CD4-positive, alpha-beta T cell treated with Interferon alpha-2 for 1 hour (primary cell): ENCODE measurements around the gene TAF3.
A peak's percentile ranks its signal among the peaks of the same experiment; 100 is the strongest.

Experiments used
- DNase-seq, 2 donors: peaks; one replicate each; pipeline ENCODE4 v3.0.0-alpha.2; 2020 to 2022

Gene TAF3

DNA sequence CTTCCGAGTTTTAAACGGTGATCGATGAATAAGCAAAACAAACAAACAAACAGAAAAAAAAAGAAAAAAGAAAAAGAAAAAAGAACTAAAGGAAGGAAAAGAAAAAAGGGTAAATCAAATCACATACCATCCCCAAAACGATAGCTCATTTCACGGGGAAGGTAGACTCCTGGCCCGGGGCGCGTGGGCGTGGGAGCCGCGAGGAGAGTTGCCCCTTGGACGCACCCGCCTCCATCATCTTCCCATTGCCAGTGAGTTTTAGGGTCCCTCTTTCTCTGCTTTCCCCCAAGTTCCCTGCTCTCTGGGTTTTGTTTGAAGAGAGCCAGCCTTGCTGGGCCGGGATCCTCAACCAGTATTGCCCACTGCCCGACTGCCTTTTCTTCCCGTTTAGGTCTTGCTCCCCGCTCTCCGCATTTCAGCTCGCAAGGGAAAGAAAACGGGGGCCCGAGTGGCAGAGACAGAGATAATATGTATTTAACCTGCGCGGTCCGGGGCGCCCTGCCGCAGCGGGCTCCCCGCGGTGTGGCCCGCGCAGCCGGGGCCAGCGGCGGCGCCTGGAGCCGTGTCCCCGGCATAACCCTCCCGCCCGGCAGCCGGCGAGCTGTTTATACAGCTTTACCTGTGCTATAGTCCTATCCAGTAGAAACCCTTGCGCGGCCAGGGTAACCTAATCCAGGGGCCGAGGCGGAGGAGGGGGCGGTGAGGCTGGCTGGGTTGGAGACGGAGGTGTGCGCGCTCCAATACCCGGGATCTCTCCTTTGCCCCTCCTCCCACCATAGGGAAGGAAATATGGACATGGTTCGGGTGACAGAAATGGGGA is 230.9 kb downstream of the TAF3 start:
- DNase-seq, result no peak

- no peak for DNase-seq
These were observed 231.7 kb downstream of the TAF3 start for GRCh38 chr10:8049865-8050555.

DNA sequence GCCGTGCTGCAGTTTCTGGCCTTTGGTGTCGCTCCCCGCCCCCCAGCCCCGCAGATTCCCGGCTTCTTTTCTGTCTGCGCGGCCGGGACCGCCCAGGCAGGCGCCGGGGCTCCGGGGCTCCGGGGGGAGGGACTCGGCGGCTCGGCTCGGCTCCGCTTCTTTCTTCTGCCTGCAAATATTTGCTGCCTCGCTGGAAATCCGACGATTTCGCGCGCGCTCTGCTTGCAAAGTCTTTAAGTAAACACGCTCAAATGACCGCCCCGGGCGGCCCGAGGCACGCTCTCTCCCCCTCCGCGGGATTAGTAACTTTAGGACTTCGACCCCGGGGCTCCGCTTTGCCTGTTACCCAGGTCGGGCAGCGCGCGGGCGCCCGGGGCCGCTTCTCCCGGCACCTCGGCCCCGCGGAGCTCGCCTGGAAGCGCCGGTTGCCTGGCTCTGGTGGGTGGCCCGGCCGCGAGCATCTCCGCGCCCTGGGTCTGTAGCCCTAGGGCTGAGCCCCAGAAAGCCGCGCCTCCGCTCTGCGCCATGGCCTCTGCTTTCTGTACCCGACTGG is 232.3 kb downstream of the TAF3 start:
- no peak for DNase-seq

- DNase-seq, result no peak
These were observed 233.0 kb downstream of the TAF3 start for GRCh38 chr10:8051109-8051821.

GRCh38 chr10:8051851-8052257 is 233.5 kb downstream of the TAF3 start:
- no peak for DNase-seq

- DNase-seq, result no peak
These were observed 234.1 kb downstream of the TAF3 start for GRCh38 chr10:8052341-8052955.

DNA sequence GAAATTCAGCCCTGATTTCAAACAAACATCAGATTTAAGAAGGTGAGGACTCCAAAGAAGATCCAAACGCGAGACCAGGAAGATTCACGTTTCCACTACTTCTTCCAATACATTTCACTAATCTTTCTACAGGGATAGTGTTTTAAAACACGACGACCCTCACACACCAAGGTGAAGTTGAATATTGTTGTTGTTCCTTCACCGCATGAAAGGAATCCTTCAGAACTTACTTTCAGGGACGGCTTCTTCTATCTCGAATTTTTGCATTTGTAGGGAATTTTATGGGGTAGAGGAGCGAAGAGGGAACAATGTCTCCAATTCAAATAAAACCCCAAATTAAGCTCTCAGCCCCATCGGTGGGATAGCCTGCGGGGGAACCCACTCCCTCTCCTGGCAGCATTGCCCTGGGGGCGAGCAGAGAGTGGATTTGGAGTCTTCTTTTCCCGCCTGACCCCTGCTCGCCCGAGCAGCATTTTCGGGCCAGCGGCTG is 234.7 kb downstream of the TAF3 start:
- no peak for DNase-seq

DNA sequence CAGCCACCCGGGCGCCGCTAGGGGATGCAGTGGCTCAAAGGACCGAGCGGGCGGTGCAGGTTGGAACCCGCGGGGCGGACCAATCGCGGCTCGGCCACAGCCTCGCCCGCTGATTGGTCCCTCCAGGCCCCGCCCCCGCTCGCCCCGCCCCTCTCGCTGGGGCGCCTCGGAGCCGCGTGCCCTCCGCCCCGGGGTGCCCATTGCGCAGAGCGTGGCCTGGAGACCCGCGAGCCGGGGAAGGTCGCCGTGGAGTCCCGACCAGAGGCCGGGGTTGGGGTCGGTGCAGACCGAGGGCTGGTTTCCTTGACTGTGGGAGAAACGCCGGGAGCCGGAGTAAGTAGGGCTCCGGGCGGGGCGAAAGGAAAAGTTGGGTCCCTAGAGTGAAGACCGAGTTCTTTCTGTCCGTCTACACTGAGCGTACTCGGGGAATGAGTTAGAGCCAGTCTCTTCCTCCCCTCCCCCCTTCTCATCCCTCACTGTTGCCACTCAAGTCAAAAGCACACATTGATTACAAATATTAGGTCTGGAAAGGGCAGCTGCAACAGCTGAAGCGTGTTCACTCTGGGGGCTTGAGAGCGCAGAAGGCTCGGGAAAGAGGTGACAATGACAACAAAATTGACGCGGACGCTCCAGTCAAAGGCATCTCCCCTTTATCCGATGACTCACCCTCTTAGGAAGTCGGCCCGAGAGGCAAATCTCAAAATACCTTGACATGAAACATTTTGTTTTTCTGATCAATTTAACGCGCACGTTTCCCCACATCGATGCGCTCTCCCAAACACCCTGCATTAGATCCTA is 235.3 kb downstream of the TAF3 start:
- DNase-seq, result peak; percentile 87 to 95

- DNase-seq, result no peak
These were observed 235.9 kb downstream of the TAF3 start for GRCh38 chr10:8054244-8054493.

DNA sequence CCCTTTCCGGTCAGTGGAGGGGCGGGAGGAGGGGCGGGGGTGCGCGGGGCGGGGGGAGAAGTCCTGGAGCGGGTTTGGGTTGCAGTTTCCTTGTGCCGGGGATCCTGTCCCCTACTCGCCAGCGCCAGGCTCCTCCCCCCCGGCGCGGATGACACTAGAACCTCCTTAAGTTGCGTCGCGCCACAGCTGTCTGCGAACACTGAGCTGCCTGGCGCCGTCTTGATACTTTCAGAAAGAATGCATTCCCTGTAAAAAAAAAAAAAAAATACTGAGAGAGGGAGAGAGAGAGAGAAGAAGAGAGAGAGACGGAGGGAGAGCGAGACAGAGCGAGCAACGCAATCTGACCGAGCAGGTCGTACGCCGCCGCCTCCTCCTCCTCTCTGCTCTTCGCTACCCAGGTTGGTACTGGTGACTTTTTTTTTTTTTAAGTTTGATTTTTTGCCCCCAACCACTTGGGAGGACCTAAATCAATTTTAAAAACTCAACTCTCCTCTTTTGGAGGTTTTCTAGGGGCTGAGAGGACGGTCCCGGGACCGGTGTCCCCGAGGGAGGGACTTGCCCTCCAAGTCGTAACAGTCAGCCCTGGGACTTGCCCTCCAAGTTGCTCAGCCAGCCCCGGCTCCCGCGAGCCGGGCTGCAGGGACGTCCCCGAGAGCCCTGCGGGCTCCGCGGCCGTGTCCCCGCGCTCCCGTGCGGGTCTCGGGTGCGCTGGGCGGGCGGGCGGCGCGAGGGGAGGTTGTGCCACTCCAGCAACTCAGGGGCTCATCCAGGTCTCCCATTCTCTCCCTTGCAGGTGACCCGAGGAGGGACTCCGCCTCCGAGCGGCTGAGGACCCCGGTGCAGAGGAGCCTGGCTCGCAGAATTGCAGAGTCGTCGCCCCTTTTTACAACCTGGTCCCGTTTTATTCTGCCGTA is 236.4 kb downstream of the TAF3 start, which contains the start of gene GATA3:
GATA3 (plus strand) TSS at position 195 of the 914 bp plus-strand sequence. CDS start 968 bp downstream, outside the sequence.
- DNase-seq, result peak; percentile 79 to 89

DNA sequence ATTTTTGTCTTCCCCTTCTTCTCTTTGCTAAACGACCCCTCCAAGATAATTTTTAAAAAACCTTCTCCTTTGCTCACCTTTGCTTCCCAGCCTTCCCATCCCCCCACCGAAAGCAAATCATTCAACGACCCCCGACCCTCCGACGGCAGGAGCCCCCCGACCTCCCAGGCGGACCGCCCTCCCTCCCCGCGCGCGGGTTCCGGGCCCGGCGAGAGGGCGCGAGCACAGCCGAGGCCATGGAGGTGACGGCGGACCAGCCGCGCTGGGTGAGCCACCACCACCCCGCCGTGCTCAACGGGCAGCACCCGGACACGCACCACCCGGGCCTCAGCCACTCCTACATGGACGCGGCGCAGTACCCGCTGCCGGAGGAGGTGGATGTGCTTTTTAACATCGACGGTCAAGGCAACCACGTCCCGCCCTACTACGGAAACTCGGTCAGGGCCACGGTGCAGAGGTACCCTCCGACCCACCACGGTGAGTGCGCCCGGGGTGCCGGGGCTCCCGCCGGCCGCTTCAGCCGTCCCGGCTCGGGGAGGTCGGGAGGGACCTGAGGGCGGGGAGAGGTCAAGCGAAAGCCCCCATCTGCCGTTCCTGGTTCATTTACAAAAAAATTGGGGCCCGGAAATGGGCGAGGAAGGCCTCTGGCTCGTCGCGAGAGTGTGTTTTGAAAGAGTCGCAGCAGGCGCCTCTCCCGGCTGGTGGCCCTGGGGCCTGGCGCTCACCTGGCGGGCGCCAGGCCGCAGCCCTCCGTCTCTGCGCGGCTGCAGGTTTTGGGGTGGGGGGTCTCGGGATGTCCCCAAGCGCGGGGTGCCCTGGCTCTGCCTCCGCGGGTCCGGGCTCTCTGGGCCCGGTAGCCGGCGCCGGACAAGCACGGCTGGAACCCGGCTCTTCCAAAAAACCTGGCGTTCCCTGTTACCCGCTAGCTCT is 237.4 kb downstream of the TAF3 start:
- no peak for DNase-seq

DNA sequence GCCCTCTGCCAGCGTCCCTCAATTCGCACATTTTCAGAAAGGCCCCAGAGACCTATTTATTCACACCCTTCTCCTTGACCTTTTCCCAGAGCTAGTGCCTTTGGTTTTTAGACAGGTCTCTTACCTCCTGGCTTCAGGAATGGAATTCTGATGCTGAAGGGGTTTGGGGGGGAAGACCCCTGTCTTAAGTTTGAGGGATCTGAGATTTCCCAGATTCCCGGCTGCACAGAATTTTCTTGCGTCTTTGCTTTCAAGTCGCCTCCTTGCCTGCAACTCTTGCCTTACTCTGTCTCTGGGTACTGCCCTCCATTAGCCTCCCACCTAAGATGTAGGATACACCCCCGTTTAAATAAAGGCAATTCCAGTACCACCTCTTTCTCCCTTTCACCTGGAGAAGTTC is 238.1 kb downstream of the TAF3 start:
- no peak for DNase-seq

GRCh38 chr10:8056871-8057331 is 238.6 kb downstream of the TAF3 start:
- DNase-seq, result peak in 1 of 2 donors; percentile 70

DNA sequence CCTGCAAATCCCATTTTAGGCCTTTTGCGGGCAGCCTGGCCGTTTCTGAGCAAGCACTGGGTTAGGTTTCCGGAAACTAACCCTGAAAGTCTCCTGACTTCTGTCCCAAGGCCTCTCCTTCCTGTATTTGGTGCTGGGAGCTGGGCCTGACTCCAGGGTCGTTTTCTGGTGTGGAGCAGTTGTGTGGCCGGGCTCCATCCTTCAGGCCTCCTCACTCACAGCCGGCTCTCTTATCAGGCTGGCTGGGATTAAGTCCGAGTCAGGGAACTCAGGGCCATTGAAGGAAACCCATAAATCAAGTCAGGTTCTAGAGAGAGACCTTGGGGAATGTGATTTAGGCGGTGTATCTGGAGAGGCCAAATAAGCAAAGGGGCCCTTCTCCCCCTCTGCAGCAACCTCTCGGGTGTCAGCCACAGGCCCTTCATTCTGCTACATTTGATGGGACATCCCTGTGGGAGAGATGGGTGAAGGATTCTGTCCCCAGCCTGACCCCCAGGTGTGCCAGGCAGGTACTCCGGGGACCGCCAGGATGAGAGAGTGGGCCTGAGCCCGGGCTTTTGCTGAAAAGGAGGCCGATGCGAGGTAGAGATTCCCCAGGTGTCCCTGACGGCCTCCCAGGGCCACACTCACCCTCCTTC is 239.4 kb downstream of the TAF3 start:
- DNase-seq, result no peak

GRCh38 chr10:8058274-8059111 is 240.2 kb downstream of the TAF3 start:
- no peak for DNase-seq

DNA sequence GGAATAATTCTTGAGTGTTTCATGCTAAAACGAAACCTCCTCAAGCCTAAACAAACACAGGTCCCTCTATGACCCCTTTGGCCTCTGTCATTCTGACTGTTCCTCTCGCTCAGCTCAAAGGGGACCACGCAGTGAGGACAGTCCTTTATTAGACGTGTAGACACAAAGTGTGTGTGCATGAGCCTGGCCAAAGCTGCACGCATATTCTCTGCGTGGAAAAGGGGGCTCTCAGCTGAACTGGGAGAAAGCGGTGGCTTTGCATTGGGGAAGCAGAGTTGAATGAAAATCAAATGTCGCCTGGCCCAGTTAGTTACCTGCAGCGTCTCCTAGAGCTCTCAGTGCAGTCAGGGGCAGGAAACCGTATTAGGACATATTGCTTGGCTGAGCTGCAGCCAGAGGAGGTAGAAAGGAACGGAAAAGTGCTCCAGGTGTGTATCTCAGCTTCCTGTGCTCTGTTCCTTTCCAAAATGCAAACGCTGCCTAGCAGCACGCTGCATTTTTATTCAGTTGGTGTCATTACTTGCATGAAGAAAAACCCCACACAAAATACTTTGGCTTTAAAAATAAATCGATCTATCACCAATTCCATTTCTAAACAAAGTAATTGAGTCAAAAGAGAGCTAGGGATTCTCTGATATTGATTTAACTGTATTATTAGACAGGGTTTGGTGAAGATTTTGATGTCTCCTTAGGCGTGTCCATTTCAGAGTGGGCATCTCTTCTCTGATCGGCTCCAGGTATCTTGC is 241.1 kb downstream of the TAF3 start:
- no peak for DNase-seq

GRCh38 chr10:8060010-8060703 is 241.9 kb downstream of the TAF3 start:
- DNase-seq, result peak; percentile 39 to 77
